ENCODE measurements around the gene C6orf47.

- TF ChIP-seq POLR2AphosphoS5 (IDR thresholded peaks at IDR 0.05; ENCODE audit: low read depth, low read length) (no peak), GABPA (IDR thresholded peaks at IDR 0.05; ENCODE audit: low read depth) (no peak), TCF12 (IDR thresholded peaks at IDR 0.05) (no peak), YY1 (IDR thresholded peaks at IDR 0.05; ENCODE audit: low read depth) (no peak), USF2 (IDR thresholded peaks at IDR 0.05; ENCODE audit: borderline replicate concordance, low read depth, low read length) (no peak), CTCF (IDR thresholded peaks at IDR 0.05) (no peak), MXI1 (IDR thresholded peaks at IDR 0.05; ENCODE audit: low read depth, low read length) (no peak), REST (IDR thresholded peaks at IDR 0.05; ENCODE audit: low read depth, low read length) (no peak), EZH2phosphoT487 (IDR thresholded peaks at IDR 0.05; ENCODE audit: borderline replicate concordance, low read depth) (no peak), USF1 (IDR thresholded peaks at IDR 0.05; ENCODE audit: borderline replicate concordance, low read depth) (no peak), MAX (IDR thresholded peaks at IDR 0.05; ENCODE audit: low read depth) (no peak), MEF2A (IDR thresholded peaks at IDR 0.05; ENCODE audit: borderline replicate concordance, low read depth) (no peak)
Observed at GRCh38 chr6:31706599-31706998, 46.0 kb upstream of the C6orf47 start, which contains the start of gene LY6G6F.
